DND-41 (cell line): Measurements from ENCODE around the gene DHRS9.

Source experiments
- ATAC-seq: fragments of 200-7000 bp; cut with Tn5 transposase; 3 replicates; pipeline ENCODE4 v1.9.1; 2021; ENCODE audit warnings: low read depth; ENCODE audit not compliant: insufficient read depth
- DNase-seq: peaks from one replicate; pipeline ENCODE4 v3.0.0-alpha.2; 2020
- H2AFZ ChIP-seq: 2 replicates; pipeline ENCODE4 v1.6.0; 2012; ENCODE audit warnings: low read depth, low read length
- H3K27ac ChIP-seq: 2 replicates; pipeline ENCODE4 v1.5.1; 2012; ENCODE audit warnings: low read length, inconsistent platforms
- H3K27me3 ChIP-seq: fragments of 200-600 bp; sonication (generic); 2 replicates; pipeline ENCODE4 v1.6.0; 2012; ENCODE audit warnings: low read length, mild to moderate bottlenecking, inconsistent platforms; ENCODE audit not compliant: insufficient read depth, poor library complexity
- H3K36me3 ChIP-seq: 2 replicates; pipeline ENCODE4 v1.5.1; 2012; ENCODE audit warnings: low read length, inconsistent platforms; ENCODE audit not compliant: insufficient read depth
- H3K4me1 ChIP-seq: 2 replicates; pipeline ENCODE4 v1.5.1; 2012; ENCODE audit warnings: mild to moderate bottlenecking, low read length; ENCODE audit not compliant: insufficient read depth
- H3K4me2 ChIP-seq: 2 replicates; pipeline ENCODE4 v1.6.0; 2012; ENCODE audit warnings: mild to moderate bottlenecking, moderate library complexity, low read length, inconsistent platforms; ENCODE audit not compliant: insufficient read depth
- H3K4me3 ChIP-seq, 2 experiments: fragments of 200-600 bp in 1 of 2; shearing (Covaris generic) in 1 of 2; 2 replicates each; pipeline ENCODE4 v1.5.1; 2012 to 2016; ENCODE audit warnings: inconsistent platforms in 2 of 2, low read length in 2 of 2, mild to moderate bottlenecking in 2 of 2, low read depth in 1 of 2, moderate library complexity in 1 of 2
- H3K79me2 ChIP-seq: 2 replicates; pipeline ENCODE4 v1.6.0; 2012; ENCODE audit warnings: low read length, inconsistent platforms; ENCODE audit not compliant: insufficient read depth
- H3K9ac ChIP-seq: 2 replicates; pipeline ENCODE4 v1.6.0; 2012; ENCODE audit warnings: low read depth, mild to moderate bottlenecking, inconsistent platforms, low read length, moderate library complexity
- H3K9me3 ChIP-seq: 2 replicates; pipeline ENCODE4 v1.5.1; 2012; ENCODE audit warnings: low read length, moderate library complexity, mild to moderate bottlenecking, inconsistent platforms; ENCODE audit not compliant: insufficient read depth, severe bottlenecking
- H4K20me1 ChIP-seq: 2 replicates; pipeline ENCODE4 v1.6.0; 2012; ENCODE audit warnings: low read length; ENCODE audit not compliant: insufficient read depth
- CTCF ChIP-seq: IDR thresholded peaks from 2 replicates; pipeline ENCODE4 v1.5.1; 2012; ENCODE audit warnings: borderline replicate concordance, low read length, moderate library complexity, mild to moderate bottlenecking; ENCODE audit not compliant: poor library complexity, severe bottlenecking; ENCODE audit errors: extremely low read depth
- EZH2 ChIP-seq: IDR thresholded peaks from 3 replicates; pipeline ENCODE4 v1.6.1; 2012; ENCODE audit warnings: borderline replicate concordance, low read depth, mild to moderate bottlenecking, moderate library complexity, low read length, inconsistent platforms; ENCODE audit not compliant: severe bottlenecking

DHRS9 gene

GRCh38 chr2:169104848-169105247, 35.5 kb downstream of the DHRS9 start:
- ATAC-seq (no peak), DNase-seq (no peak)
- H3K36me3 ChIP-seq: no peaks in the 10 kb centered on the region
- no peaks in the 10 kb centered on the region for H3K9me3 ChIP-seq
- no peak overlapping the region for H3K9ac ChIP-seq
- TF ChIP-seq EZH2 (no peak), CTCF (no peak)
- H3K27me3 ChIP-seq: peaks cover 11% of the 10 kb centered on the region
- H4K20me1 ChIP-seq: no peaks in the 10 kb centered on the region
- no peaks in the 10 kb centered on the region for H3K4me1 ChIP-seq
- no peak overlapping the region for H3K4me3 ChIP-seq
- H3K27ac ChIP-seq: no peak overlapping the region
- no peaks in the 10 kb centered on the region for H3K79me2 ChIP-seq
- no peak overlapping the region for H2AFZ ChIP-seq
- no peak overlapping the region for H3K4me2 ChIP-seq

- Histone ChIP-seq H3K4me3 (no peak overlapping the region), H3K4me2 (no peak overlapping the region), H3K36me3 (no peaks in the 10 kb centered on the region), H2AFZ (no peak overlapping the region), H3K27me3 (peaks cover 11% of the 10 kb centered on the region), H3K79me2 (no peaks in the 10 kb centered on the region), H3K4me1 (no peaks in the 10 kb centered on the region), H3K9ac (no peak overlapping the region), H3K9me3 (no peaks in the 10 kb centered on the region), H4K20me1 (no peaks in the 10 kb centered on the region), H3K27ac (no peak overlapping the region)
- ATAC-seq (no peak), DNase-seq (no peak)
- TF ChIP-seq EZH2 (no peak), CTCF (no peak)
Measured at GRCh38 chr2:169105476-169105875, 36.1 kb downstream of the DHRS9 start.

GRCh38 chr2:169106134-169106533, 36.8 kb downstream of the DHRS9 start:
- Histone ChIP-seq H3K4me2 (no peak overlapping the region), H2AFZ (no peak overlapping the region), H4K20me1 (no peaks in the 10 kb centered on the region), H3K9ac (no peak overlapping the region), H3K36me3 (no peaks in the 10 kb centered on the region), H3K4me3 (no peak overlapping the region), H3K4me1 (no peaks in the 10 kb centered on the region), H3K27me3 (peaks cover 14% of the 10 kb centered on the region), H3K9me3 (no peaks in the 10 kb centered on the region), H3K27ac (no peak overlapping the region), H3K79me2 (no peaks in the 10 kb centered on the region)
- ATAC-seq: no peak
- TF ChIP-seq CTCF: no peak
- no peak for TF ChIP-seq EZH2
- no peak for DNase-seq
